Transverse colon (tissue), 3 donors: ENCODE results near the gene NR2C2AP.

Experiments used
- EP300 ChIP-seq: sonication (generic); formaldehyde crosslinking; IDR thresholded peaks from one replicate; pipeline ENCODE4 v1.6.1; 2017; ENCODE audit warnings: antibody characterized with exemption, low read depth
- TF ChIP-seq, protein P1 (sequence below), 5 experiments: fragments of 200-600 bp in 3 of 5; fragments of 450-650 bp in 2 of 5; sonication (generic) in 3 of 5; IDR thresholded peaks; 1 replicate in 2 of 5; 2 replicates in 3 of 5; pipeline ENCODE4 v1.5.1; 2016 to 2017; ENCODE audit warnings: antibody characterized with exemption in 5 of 5, inconsistent platforms in 3 of 5, mild to moderate bottlenecking in 2 of 5, moderate library complexity in 1 of 5

DNA sequence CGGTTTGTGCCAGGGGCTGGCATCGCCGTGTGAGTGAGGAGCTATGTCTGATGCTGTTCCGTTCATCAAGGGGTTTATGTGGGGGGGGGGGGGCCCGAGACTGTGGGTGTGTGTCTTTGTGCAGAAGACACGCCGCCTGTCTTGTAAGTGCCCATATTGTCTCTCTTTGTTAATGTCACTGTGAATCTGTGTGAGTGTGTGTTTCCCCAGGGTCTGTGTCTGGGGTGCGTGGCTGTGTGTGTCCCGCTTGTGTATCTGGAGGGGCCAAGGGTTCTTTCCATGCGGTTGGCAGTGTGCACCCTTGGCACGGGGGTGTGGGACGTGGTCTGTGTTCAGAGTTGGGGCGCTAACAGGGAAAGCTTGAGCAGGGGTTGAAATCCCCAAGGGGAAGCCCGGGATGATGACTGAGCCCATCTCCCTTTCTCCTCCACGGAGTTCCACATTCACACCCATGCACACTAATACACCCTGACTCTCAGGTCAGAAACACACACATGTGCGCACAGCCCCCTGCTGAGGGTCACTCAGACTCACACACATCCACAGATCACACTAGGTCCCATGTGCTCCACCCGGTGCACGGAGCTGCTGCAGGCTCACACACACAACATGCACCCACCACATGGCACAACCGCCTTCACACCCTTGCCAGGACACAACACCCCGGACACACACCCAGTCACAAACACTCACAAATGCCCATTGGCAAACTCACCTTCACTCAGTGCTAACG, 10.4 kb upstream of the NR2C2AP start:
- no peak for TF ChIP-seq EP300
- TF ChIP-seq, protein P1, sequence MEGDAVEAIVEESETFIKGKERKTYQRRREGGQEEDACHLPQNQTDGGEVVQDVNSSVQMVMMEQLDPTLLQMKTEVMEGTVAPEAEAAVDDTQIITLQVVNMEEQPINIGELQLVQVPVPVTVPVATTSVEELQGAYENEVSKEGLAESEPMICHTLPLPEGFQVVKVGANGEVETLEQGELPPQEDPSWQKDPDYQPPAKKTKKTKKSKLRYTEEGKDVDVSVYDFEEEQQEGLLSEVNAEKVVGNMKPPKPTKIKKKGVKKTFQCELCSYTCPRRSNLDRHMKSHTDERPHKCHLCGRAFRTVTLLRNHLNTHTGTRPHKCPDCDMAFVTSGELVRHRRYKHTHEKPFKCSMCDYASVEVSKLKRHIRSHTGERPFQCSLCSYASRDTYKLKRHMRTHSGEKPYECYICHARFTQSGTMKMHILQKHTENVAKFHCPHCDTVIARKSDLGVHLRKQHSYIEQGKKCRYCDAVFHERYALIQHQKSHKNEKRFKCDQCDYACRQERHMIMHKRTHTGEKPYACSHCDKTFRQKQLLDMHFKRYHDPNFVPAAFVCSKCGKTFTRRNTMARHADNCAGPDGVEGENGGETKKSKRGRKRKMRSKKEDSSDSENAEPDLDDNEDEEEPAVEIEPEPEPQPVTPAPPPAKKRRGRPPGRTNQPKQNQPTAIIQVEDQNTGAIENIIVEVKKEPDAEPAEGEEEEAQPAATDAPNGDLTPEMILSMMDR (IDR thresholded peaks at IDR 0.05) = no peak
